ENCODE results near the gene NFAM1.

The NFAM1 gene

DNA sequence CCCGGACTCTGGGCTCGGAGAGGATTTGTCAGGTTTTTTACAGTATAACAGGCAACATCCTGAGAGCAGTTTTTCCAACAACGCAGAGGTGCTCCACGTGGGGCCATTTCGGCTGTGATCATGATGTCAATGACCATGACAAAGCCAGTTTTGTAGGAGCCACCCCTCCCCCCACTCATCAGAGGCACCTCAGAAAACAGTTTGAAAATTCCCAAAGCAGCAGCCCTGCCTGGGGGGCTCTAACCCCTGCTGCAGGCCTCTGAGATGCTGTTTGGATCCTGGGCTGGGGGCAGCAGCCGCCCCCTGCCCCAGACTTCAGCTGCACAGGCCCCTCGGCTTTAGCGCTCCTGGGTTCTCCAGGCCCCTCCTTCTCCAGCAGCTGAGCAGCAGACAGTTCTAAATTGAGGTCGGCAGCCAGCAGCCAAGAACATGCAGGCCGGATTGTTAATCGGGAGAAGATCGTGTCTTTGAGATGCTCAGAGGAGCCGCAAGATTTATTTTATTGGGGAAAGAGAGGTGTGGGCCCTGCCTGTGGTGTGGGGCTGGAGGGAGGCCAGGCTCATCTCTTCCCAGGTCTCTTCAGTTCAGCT lies 19.4 kb downstream of the NFAM1 start:
- Mint-ChIP-seq H3K9me3 (no peaks in the 10 kb centered on the region), H3K27ac (no peak overlapping the region), H3K36me3 (ENCODE audit: low read depth) (no peaks in the 10 kb centered on the region), H3K4me1 (ENCODE audit: low read depth) (no peaks in the 10 kb centered on the region), H3K4me3 (no peak overlapping the region), H3K27me3 (ENCODE audit: low read depth) (no peaks in the 10 kb centered on the region)

GRCh38 chr22:42410708-42411107 lies 21.5 kb downstream of the NFAM1 start:
- Mint-ChIP-seq H3K9me3 (no peaks in the 10 kb centered on the region), H3K4me3 (no peak overlapping the region), H3K36me3 (ENCODE audit: low read depth) (no peaks in the 10 kb centered on the region), H3K4me1 (ENCODE audit: low read depth) (no peaks in the 10 kb centered on the region), H3K27me3 (ENCODE audit: low read depth) (no peaks in the 10 kb centered on the region), H3K27ac (no peak overlapping the region)

DNA sequence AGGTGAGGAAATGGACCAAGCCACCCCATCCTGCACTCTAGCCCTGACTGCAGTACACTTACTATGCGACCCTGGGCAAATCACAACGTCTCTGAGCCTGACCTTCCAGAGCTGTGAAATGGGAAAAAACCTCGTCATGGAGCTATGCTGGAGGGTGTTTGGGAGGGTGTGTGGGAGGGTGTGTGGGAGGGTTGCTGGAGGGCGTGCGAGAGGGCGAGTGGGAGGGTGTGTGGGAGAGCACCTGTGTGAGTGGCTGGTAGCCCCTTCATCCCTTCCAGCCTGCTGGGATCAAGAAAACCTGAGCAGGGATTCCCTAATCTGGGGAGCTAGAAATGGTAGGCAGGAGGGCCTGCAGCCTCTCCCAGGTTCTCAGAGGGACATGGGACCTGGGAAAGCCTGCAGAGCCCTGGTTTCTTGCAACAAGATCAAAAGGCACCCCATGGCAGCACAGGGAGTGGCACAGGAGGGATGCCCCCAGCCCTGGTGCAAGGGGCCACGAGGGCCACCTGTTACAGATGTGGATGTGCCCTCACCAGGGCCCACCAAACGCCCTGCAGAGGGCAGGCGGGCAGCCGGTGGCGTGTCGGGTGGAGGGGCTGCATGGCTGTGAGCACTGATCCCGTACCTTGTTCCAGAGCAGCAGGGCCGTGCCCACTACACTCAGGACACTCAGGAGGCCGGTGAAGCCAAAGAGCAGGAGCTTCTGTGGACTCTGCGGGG lies 23.2 kb downstream of the NFAM1 start:
- H3K27me3 Mint-ChIP-seq (ENCODE audit: low read depth), result no peaks in the 10 kb centered on the region
- no peaks in the 10 kb centered on the region for H3K4me1 Mint-ChIP-seq (ENCODE audit: low read depth)
- no peak overlapping the region for H3K27ac Mint-ChIP-seq
- no peak overlapping the region for H3K4me3 Mint-ChIP-seq
- no peaks in the 10 kb centered on the region for H3K36me3 Mint-ChIP-seq (ENCODE audit: low read depth)
- H3K9me3 Mint-ChIP-seq, result no peaks in the 10 kb centered on the region

DNA sequence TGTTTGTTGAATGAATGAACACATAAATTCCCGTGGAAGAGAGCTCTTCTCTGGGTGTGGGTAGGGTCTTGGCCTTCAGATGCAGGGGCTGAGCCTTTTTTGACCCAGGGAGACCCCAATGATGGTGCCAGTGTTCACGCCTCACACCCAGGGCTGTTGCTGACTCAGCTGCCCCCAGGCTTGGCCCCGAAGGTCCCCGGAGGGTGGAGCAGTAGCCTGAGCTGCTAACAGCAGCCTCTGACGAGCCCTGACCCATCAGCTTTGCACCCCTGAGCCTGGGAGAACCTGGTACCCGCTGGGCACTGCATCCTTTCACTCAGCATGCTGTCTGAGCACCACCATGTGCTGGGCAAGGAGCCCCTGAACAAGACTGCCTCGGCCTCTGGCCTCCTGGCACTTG lies 23.9 kb downstream of the NFAM1 start:
- H3K9me3 Mint-ChIP-seq, result no peaks in the 10 kb centered on the region
- H3K4me3 Mint-ChIP-seq, result no peak overlapping the region
- no peaks in the 10 kb centered on the region for H3K4me1 Mint-ChIP-seq (ENCODE audit: low read depth)
- no peaks in the 10 kb centered on the region for H3K36me3 Mint-ChIP-seq (ENCODE audit: low read depth)
- H3K27me3 Mint-ChIP-seq (ENCODE audit: low read depth), result no peaks in the 10 kb centered on the region
- no peak overlapping the region for H3K27ac Mint-ChIP-seq

DNA sequence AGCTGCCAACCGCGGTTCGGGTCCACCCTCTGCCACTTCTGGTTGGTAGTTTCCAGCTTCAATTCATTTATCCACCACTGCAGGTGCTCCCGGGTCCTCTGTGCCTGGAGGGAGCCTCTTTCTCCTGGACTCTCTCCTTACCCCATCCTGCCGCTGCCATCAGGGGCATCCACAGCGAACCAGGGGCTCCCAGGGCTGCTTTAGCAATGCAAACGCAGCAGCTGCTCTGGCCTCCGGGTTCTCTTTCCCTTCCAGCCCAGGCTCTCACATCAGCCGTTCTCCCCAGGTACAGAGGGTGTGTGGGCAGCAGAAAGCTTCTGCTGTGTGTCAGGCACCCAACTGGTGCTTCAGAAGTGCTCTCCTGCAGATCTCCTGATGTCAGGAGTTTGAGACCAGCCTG lies 27.9 kb downstream of the NFAM1 start:
- H3K27ac Mint-ChIP-seq, result no peak overlapping the region
- no peaks in the 10 kb centered on the region for H3K4me1 Mint-ChIP-seq (ENCODE audit: low read depth)
- no peak overlapping the region for H3K4me3 Mint-ChIP-seq
- no peaks in the 10 kb centered on the region for H3K9me3 Mint-ChIP-seq
- H3K27me3 Mint-ChIP-seq (ENCODE audit: low read depth), result no peaks in the 10 kb centered on the region
- H3K36me3 Mint-ChIP-seq (ENCODE audit: low read depth), result no peaks in the 10 kb centered on the region

DNA sequence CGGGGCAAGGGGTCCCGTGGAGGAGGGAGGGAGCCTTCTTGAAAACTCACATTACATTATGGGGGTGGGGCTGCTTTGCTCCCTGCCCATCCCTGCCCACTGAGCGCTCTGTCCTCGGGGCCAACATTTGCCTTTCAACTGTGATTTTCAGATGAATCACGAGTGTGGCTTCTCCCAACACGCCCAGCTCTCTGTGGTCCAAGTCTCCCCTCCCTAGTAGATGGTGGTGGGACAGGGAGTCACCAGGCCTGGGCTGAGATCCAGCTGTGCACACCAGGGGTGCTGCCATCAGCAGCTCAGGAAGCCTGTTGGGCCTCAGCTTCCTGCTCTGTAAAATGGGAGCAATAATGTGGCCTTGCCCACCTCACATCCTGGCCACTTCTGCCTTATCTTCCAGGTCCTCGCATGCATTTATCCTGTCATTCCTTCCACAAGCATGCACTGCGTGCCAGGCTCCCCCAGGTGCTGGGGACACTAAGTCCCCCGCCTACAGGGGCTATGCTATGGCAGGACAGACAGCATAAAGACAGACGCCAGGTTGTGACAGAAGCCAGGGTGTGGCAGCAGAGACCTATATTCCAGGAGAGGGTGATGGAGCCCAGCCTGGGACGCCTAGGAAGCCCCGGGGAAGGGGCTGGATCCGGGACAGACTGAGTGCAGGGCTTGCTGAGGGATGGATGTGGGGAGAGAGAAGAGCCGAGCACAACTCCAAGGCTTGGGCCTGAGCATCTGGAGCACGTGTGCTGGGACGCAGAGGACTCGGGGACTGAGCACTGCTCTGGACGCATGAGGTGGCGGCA lies 30.5 kb downstream of the NFAM1 start:
- Mint-ChIP-seq H3K4me1 (ENCODE audit: low read depth) (peaks cover 4% of the 10 kb centered on the region), H3K4me3 (no peak overlapping the region), H3K9me3 (no peaks in the 10 kb centered on the region), H3K36me3 (ENCODE audit: low read depth) (no peaks in the 10 kb centered on the region), H3K27ac (no peak overlapping the region), H3K27me3 (ENCODE audit: low read depth) (no peaks in the 10 kb centered on the region)

GRCh38 chr22:42400811-42401534 lies 31.2 kb downstream of the NFAM1 start:
- Mint-ChIP-seq H3K4me3 (no peak overlapping the region), H3K27ac (no peak overlapping the region), H3K4me1 (ENCODE audit: low read depth) (peaks cover 6% of the 10 kb centered on the region), H3K9me3 (no peaks in the 10 kb centered on the region), H3K36me3 (ENCODE audit: low read depth) (no peaks in the 10 kb centered on the region), H3K27me3 (ENCODE audit: low read depth) (peaks cover 2% of the 10 kb centered on the region)

DNA sequence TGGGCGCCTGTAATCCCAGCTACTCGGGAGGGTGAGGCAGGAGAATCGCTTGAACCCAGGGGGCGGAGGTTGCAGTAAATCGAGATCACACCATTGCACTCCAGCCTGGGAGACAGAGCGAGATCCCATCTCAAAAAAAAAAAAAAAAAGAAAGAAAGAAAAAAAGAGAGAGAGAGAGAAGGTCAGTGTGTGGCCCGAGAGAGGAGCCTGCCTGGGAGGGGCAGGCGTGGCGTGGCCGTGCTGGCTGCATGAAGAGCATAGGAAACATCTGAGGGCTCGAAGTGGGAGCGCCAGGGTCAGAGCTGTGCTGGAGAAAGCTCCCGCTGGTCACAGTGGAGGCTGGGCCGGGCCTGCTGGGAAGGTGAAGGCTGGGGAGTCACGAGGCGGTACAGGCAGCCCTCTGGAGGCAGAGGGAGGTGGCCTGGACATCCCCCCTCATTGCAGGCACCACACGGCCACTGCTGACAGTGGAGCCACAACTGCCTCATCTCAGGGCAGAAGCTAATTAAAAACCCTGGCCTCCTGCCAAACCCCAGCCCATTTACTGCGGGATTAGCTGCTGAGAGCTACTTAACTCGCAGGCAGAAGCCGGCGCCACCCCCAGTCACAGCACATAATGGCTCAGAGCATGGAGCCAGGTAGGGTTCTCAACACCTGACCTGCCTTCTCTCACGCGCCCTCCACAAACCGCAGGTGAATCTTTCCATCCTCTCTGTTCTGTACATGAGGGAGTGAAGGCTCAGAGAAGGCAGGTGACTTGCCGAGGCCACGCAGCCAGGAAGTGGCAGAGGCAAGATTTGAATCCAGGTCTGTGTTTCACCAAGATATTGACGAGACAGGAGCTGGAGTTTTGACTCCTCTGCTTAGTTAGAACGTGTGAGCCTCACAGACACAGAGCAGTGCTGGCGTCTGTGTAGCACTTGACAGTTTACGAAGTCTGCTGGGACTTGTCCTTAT lies 32.6 kb downstream of the NFAM1 start:
- peaks cover 4% of the 10 kb centered on the region for H3K27me3 Mint-ChIP-seq (ENCODE audit: low read depth)
- no peaks in the 10 kb centered on the region for H3K9me3 Mint-ChIP-seq
- H3K4me1 Mint-ChIP-seq (ENCODE audit: low read depth), result peaks cover 6% of the 10 kb centered on the region
- no peaks in the 10 kb centered on the region for H3K36me3 Mint-ChIP-seq (ENCODE audit: low read depth)
- no peak overlapping the region for H3K27ac Mint-ChIP-seq
- H3K4me3 Mint-ChIP-seq, result no peak overlapping the region

DNA sequence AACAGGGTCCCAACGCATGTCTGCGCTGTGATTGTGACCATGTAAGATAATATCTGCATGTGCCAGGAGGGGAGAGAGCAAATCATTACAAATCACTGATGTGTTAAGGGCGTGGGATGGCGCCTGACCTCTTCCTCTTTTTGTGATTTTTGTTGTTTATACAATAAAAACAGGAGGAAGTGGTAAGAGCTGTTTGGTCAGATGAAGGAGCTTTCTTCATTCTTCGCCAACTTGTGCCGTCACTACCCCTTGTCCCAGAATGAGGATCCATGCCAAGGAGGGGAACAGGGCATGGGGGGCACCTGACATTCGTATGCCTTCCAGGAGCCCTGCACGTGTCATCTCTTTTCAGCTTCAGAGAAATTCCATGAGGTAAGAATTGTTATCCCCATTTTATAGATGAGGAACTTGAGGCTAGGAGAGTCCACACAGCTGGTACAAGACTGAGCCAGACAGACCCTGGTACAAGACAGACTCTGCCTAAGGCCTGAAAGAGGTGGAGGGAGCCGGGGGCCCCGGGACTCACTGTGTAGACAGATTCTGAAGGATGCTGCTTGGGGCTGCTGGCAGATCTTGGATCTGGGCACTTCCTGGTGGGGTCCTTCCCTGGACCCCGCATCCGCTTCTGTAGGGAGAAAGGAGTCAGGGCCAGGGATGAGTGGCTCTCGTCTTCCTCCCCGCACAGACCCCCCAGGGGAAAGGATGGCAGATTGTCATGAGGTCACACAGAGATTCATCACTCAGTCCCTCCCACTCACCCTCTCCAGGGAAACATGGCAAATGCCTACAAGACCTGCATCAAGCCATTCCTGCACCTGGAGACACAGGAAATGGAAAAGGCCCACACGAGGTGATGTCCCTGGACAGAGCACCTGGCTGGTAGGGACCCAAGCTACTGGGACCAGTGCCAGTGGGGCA lies 34.6 kb downstream of the NFAM1 start:
- peaks cover 4% of the 10 kb centered on the region for H3K27me3 Mint-ChIP-seq (ENCODE audit: low read depth)
- no peaks in the 10 kb centered on the region for H3K36me3 Mint-ChIP-seq (ENCODE audit: low read depth)
- H3K27ac Mint-ChIP-seq, result no peak overlapping the region
- peaks cover 6% of the 10 kb centered on the region for H3K4me1 Mint-ChIP-seq (ENCODE audit: low read depth)
- H3K9me3 Mint-ChIP-seq, result no peaks in the 10 kb centered on the region
- no peak overlapping the region for H3K4me3 Mint-ChIP-seq

DNA sequence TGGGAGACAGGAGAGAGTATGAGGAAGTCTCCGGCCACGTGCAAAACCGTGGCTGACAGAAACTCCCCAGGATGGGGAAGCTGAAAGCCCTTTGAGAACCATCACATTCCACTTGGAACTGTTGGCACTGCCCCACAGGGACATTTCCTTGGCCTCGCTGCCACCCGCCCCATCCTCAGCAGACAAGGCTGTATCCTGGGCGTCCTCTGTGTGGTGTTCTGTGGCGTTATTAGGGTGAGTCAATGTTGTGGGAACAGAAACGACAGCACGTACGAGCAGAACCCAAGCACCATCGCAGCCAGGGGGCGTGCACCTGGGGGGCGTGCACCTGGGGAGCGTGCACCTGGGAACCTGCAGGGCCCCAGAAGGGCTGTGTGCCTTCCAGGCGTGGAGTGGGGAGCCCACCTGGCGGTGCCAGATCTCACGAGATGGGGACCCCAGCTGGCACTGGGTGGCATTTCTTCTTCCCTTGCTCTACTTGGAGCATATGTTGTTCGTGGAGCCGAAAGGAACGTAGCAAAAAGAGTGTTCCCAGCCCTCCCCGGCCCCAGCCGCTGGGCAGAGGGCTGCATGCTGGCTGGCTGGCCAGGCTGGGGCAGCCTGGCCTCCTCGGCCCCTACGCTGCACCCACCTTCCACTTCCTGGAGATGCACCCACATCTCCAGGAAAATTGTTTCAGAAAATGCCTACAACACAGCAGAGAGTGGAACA lies 35.4 kb downstream of the NFAM1 start:
- Mint-ChIP-seq H3K36me3 (ENCODE audit: low read depth) (no peaks in the 10 kb centered on the region), H3K4me3 (no peak overlapping the region), H3K27ac (no peak overlapping the region), H3K4me1 (ENCODE audit: low read depth) (peaks cover 6% of the 10 kb centered on the region), H3K9me3 (no peaks in the 10 kb centered on the region), H3K27me3 (ENCODE audit: low read depth) (peaks cover 10% of the 10 kb centered on the region)

GRCh38 chr22:42389143-42389542 lies 43.1 kb downstream of the NFAM1 start:
- no peak overlapping the region for H3K4me3 Mint-ChIP-seq
- H3K4me1 Mint-ChIP-seq (ENCODE audit: low read depth), result no peaks in the 10 kb centered on the region
- peaks cover 10% of the 10 kb centered on the region for H3K27me3 Mint-ChIP-seq (ENCODE audit: low read depth)
- no peak overlapping the region for H3K27ac Mint-ChIP-seq
- H3K36me3 Mint-ChIP-seq (ENCODE audit: low read depth), result no peaks in the 10 kb centered on the region
- no peaks in the 10 kb centered on the region for H3K9me3 Mint-ChIP-seq

DNA sequence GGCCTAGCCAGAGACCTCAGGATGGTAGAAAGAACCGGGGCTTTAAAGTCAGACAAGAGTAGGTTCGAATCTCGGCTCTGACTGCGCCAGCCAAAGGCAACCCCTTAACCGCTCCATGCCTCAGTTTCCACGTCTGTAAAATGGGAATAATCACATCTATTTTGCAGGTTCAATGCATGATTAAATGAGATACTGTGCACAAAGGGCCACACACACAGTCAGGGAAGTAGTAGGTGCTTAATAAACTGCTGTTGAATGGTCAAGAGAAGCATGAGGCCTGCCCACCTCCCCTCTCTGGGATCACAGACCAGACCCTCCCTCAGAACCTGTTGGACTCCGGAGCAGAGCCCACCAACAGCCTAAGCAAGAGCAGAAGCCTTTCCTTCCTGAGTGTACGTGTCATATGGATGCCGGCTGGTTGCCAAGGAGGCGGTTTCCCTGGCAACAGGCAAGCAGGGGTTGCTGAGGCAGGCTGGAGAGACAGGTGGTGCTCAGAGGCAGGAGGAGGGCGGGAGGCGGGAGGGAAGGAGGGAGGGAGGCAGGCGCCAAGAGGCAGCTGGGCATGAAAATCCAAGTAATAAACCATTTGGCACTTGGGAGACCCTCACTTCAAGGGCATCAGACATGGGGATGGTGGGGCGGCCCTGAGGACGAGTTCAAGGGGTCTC lies 43.9 kb downstream of the NFAM1 start:
- Mint-ChIP-seq H3K27ac (no peak overlapping the region), H3K36me3 (ENCODE audit: low read depth) (no peaks in the 10 kb centered on the region), H3K4me1 (ENCODE audit: low read depth) (no peaks in the 10 kb centered on the region), H3K9me3 (no peaks in the 10 kb centered on the region), H3K27me3 (ENCODE audit: low read depth) (peaks cover 10% of the 10 kb centered on the region), H3K4me3 (no peak overlapping the region)

All from T-helper 1 cell treated with Interleukin-12 subunit alpha and Interleukin-12 subunit beta and Interleukin-4 antibody, amounts not matched to agents 30 μg/mL and 1 μg/mL, for 36 hours (primary cell).